ENCODE results near the gene FHOD3.
"Not testable (repeated sequence)": the region's sequence is repeated elsewhere in the genome, so short reads cannot be mapped to it uniquely, and the experiment has no call there.

FHOD3 gene

DNA sequence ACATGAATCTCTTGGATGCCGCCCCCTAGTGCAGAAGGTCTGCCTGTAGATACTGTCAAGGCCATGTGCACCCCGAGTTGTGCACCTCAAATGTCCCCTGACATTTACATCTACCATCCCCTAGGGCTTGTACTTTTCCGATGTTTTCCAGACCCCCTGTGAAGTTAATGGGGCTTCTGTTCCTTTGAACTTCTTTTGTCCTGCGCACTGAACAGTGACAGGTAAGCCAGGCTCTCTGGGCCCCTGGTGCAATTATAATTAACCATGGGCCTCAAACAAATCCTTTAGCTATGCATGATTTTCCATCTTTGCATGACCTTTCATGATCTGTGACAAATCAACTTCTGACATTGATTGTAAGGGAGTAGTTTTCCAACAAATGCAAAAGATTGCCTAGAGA, 158.4 kb downstream of the FHOD3 start:
- DNase-seq: no peak

GRCh38 chr18:36456622-36457021, 159.1 kb downstream of the FHOD3 start:
- DNase-seq: no peak

DNA sequence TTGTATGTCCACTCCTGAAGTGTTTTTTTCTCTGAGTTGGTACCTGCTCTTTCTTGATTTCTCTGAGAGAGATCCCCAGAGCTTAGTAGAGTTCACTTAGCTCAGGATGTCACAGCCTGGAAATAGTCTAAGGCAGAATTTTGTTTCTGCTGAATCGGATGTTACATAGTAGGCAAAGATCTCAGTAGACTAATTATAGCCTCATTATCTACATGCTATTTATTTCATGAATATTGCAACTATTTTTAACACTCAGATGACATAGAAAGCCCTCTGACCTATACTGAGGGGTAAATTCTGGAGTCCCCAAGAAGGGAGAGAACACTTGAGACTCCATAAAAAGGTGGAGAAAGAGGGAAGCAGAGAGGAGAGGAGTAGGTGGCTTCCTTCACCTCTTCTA, 160.2 kb downstream of the FHOD3 start:
- DNase-seq: no peak

- DNase-seq: no peak
These were observed 160.8 kb downstream of the FHOD3 start for GRCh38 chr18:36458306-36458705.

DNA sequence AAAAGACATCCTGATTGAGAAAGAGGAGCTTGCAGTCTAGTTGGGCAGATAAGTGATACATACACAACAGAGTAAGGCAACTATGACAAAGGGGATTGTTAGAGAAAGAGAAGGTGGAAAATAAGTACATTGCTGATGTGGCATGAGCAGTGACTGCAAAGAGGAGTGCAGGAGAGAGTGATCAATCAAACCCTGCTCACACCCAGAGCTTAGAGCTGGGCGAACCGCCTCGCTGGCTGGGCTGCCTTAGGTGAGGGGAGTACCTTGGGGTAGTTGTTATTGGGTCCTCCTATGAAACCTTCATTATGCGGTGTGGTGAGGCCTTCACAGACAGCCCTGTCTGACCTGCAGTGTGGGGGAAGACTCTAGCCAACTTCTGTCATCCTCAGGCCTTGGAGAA, 161.7 kb downstream of the FHOD3 start:
- DNase-seq: no peak

- no peak for DNase-seq
These were observed 162.3 kb downstream of the FHOD3 start for GRCh38 chr18:36459786-36460185.

DNA sequence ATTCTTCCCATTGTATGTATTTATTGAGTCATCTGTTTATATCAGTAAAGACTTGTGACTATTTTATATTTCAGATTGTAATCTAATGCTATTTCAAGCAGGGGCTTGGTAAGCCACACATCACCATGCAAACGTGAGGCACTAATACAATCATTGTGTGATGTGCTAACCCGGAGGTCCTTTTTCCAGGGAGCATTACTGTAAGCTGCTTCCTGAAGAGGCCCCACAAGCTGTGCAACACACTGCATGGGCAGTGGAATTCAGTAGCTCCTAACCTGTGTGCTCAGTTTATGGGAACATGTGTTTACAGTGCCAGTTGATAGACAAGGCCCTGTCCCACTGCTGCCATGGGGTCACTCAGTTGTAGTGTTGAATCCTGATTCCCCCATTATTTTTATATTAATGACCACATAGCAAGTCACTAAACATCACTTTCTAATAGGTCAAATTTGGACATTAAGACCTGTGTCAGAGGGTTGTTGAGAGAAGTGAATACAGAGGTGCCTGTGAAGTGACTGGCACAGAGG, 162.9 kb downstream of the FHOD3 start:
- no peak for DNase-seq

- DNase-seq: no peak
These were observed 163.3 kb downstream of the FHOD3 start for GRCh38 chr18:36460854-36461253.

DNA sequence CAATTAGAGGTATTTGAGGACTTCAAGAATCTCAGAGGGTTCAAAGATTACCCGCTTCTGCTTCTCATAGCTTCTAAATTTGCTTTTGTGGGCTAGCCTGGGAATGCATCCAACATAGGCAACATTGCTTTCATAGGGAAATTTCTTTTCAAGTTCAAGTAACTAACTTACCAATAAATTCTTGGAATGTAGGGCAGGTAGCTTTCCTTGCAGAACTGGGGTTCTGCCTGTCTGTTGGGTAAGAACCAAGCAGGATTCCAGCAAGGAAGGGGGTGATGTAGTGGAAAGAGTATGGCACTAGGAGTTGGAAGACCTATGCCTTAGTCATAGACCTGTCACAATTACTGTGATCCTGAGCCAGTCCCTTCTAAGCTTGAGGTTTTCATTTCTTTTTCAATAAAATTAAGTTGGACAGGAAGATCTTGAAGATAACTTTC, 164.1 kb downstream of the FHOD3 start:
- DNase-seq: no peak

- not testable (repeated sequence) for DNase-seq
These were observed 166.0 kb downstream of the FHOD3 start for GRCh38 chr18:36463516-36463915.

DNA sequence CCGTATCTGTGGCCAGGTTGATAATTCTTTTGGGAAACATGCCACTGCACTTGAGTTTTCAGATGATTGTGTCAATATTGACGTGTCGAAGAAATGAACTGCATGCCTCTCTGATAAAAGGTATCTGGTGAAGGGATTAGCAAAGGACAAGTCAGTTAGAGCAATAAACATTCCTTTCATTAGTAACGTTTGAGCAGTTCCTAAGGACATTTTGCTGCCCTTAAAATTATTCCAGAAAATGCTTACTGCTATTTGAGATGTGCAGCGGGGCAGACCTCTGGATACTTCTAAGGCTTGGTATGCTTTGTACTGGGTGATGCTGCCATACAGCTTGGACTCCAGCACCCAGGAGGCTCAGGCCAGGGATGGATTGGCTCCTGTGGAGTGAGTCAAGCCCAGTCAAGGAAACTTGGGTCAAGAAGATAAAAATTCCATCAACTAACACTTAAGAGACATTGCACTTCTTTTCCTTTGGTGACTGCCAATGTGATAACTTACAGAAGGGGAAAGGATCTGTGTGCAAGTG, 166.7 kb downstream of the FHOD3 start:
- no peak for DNase-seq

GRCh38 chr18:36465276-36465675, 167.8 kb downstream of the FHOD3 start:
- no peak for DNase-seq

GRCh38 chr18:36465970-36466369, 168.5 kb downstream of the FHOD3 start:
- DNase-seq: no peak

GRCh38 chr18:36467614-36468013, 170.1 kb downstream of the FHOD3 start:
- no peak for DNase-seq

- DNase-seq: no peak
These were observed 170.6 kb downstream of the FHOD3 start for GRCh38 chr18:36468161-36468560.

DNA sequence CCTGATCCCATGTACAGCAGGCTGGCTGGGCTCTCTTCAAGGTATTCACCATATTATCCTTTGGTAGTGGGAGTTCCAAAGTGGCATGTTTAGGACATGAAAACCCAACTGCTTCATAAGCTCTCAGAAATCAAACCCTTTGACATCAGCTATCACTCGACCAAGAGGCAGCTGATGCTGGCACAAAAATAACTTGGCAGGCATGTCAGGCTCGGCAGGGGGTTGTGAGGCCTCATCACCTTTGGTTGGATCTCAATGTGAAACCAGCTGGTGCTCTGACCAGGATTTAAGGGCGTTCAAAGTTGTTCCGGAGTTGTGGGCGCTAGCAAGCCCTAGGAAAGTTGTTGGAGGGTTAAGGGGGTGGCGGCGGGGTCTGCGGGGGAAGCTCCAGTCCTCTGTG, 171.9 kb downstream of the FHOD3 start:
- no peak for DNase-seq

DNA sequence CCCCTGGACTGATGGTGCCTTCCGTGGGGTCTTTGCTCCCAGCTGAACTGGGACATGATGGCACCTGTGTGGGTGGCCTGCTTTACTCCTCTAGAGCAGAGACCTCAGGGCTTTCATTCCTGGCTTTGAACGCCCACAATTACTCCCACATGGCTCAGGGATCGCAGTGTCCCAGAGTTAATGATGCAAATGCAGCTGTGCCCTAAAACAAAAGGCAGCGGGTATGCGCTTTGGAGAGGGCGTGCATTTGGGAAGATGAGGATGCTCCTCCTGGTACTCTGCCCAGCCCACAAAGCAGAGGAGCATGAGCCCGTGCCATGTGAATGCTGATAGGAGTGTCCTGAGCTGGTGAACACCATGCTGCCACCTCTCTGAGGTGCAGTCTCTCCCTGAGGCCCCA, 173.4 kb downstream of the FHOD3 start:
- no peak for DNase-seq

GRCh38 chr18:36471393-36471792, 173.9 kb downstream of the FHOD3 start:
- DNase-seq: no peak

DNA sequence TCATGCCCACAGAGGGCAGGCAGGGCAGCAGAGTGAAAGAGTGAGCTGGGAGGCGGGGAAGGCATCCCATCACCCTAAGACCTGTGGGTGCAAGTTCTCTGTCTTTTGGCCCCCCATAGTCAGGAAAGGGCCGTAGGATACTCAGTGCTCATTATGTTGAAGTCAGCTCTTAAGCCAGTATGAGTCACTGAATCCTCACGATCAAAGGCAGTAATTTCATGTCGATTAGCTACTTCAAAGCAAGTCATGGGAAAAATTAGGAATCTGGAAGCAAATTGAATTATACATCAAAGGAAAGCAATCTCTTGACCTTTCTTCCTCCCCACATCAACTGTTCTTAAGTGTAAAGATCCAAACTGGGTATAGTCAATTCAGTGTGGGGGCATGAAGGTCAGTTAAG, 178.9 kb downstream of the FHOD3 start:
- no peak for DNase-seq

DNA sequence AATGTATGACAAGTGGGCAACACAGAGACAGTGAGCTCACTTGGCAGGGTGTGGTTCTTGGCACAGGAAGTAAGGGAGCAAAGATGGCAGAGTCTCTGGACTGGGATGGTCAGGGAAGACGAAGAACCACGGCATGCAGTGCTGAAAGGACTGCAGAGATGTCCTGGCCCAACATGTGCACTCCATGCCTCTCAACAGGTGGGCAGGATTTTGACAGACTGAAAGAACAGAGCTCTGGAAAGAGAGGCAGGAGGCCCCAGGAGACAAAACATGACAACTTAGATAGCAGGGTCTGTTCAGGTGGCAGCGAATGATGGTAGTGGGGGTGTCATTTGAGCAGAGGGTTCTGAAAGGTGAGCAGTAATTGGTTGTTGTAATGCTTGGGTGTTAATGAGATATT, 180.3 kb downstream of the FHOD3 start:
- no peak for DNase-seq

DNA sequence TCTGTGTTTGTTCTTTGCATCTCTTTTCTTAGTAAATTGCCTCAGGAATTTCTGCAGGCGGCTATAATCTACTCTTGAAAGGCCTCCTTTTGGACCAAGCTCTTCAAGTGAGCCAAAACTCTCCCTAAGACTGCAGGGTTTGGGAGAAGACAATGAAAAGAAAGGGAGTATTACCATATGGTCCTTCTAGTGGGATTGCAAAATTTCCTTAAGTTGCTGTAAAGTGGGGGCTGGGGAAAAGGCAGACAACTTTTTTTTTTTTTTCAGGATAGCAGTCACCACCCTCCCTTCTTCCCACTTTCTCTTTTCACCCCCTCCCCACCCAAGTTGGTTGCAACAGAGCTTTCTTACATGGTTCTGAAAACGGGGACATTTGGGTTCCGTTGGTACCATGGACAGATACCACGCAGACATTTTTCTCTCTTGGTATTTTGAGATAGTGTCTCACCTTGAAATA, 183.7 kb downstream of the FHOD3 start:
- DNase-seq: no peak

- DNase-seq: no peak
These were observed 184.4 kb downstream of the FHOD3 start for GRCh38 chr18:36481935-36482334.

GRCh38 chr18:36484591-36484990, 187.1 kb downstream of the FHOD3 start:
- no peak for DNase-seq

GRCh38 chr18:36485772-36486171, 188.3 kb downstream of the FHOD3 start:
- DNase-seq: no peak

- DNase-seq: no peak
These were observed 190.6 kb downstream of the FHOD3 start for GRCh38 chr18:36488131-36488530.

Data from activated naive CD4-positive, alpha-beta T cell (primary cell).